NCI-H82 treated with DMSO at 0.1 percent for 48 hours (cell line): ENCODE measurements around the gene RPIA.
"Not testable (repeated sequence)": the region's sequence is repeated elsewhere in the genome, so short reads cannot be mapped to it uniquely, and the experiment has no call there.

Experiments used
- DNase-seq: peaks from one replicate; lab custom pipeline; 2025; ENCODE audit not compliant: unreplicated experiment; lab: John Stamatoyannopoulos, UW

Gene RPIA

DNA sequence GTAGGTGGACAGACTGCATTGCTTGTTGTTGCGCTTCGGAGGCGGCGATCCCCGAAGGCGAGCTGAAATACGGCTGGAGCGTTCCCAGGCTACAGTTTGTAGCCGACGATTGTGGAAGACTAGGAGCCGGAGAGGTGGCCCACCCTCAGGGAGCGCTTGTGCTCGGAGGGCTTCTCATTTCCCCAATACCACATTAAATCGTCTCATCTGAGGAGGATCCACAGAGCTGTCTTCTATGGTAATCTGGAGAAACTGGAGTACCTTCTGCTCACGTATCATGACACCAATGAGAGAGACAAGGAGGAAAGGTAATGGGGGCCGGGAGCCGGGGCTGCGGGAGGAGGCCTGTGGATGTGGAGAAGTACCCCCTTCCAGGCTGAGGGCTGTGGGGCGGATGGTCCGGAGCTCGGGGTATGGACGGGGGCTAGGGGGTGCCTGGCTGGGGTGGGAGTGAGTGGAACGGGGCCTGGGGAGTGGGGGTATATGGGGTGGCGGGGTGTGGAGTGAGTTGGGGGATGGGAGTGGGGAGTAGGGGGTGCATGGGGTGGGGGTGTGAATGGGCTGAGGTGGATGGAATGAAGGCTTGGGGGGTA is 74.5 kb downstream of the RPIA start:
- DNase-seq = not testable (repeated sequence)

DNA sequence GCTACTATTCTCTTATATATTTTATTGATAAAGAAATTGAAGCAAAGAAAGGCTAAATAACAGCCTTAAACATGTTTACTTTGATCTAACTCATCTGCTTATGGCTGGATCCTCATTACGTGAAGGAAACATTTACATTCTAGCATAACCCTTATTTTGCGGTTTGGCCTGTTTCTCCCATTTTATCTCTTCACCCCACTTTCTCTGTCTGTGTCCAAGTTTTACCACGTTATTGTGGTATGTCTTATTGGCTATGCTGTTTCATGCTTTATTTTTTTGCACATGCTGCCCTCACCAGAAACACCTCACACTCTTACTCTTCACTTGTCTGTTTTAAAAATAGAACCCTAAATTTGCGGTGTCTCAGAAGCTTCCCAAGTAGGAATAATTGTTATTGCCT is 78.5 kb downstream of the RPIA start:
- DNase-seq = no peak

DNA sequence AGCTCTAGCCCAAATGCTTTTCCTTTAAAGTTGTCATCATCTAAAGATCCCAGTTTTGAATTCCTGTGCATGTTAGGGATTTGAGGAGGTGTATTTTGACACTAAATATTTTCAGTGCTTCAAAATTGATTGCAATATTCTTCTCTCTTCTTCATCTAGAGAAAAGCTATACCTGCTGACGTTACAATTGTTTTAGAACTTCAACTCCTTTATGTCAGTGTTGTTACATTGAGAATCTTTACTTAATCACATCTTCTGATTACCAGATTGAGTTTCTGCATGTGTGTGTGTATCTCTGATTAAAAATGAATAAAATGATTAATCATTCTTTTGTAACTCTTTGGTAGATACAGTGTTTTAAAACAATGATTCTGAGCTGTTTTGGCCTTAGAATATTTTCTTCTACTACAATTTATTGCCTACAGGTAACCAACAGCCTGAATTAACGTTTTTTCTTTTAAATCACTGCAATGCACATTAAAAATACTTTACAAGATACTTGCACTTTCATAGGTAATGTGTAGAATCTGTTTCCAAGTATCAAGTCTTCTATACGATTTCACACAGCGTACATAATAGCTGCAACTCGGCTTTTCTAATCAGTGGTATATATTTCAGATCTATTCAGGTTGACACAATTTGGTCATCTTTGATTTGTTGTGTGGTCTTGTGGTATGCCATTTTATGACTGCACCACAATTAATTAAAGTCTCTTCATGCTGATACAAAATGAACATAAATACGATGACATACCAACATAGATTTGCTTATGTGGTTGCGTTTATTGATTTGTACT is 82.0 kb downstream of the RPIA start:
- DNase-seq = not testable (repeated sequence)

DNA sequence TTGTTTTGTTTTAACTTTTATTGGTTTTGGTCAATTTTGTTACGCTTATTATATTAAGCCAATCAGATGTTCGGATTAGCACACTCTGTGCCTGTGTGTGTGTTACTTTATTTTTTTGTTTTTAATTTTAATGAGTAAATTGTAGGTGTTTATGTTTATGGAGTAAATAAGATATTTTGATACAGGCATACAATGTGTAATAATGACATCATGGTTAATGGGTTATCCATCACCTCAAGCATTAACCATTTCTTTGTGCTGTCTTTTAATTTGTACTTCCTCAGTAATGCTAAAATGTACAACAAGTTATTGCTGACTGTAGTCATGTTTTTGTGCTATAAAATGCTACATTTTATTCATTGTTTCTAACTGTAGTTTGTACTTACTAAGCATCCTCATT is 97.7 kb downstream of the RPIA start:
- DNase-seq = not testable (repeated sequence)

DNA sequence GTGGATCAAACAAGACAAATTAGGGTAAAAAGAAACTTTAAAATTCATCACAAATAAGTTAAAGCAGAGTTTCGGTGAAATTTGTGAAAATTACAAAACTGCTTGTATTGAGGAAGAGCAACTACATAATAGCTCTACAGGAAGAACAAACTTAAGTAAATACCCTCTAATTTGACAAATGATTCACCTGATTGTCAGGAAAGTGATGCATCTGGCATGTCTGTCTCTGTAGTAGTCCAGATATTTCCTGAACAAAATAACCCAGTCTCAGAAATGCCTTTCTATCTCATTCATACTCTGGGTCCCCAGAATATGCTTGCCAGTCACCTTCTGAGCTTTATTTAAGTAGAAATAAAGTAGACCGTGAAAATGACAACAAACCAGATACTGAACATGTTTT is 104.5 kb downstream of the RPIA start:
- not testable (repeated sequence) for DNase-seq

DNA sequence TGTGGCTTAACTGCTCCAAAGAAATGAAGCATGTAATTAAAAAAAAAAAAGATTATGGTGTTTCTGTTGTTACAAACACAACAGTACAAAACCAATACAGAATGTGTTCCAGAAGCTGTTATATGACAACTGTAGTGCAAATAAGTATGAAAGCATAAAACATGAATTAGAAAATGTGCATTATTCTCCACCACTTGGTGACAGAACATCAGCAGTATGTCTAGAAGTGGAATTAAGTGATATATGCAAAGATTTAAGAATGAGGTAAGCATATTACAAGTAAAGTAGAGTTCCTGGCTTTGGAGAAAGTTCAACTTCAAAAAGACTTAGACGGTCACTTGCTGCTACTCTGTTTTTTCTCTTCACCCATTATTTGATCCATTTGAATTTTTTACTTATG is 105.0 kb downstream of the RPIA start:
- not testable (repeated sequence) for DNase-seq

DNA sequence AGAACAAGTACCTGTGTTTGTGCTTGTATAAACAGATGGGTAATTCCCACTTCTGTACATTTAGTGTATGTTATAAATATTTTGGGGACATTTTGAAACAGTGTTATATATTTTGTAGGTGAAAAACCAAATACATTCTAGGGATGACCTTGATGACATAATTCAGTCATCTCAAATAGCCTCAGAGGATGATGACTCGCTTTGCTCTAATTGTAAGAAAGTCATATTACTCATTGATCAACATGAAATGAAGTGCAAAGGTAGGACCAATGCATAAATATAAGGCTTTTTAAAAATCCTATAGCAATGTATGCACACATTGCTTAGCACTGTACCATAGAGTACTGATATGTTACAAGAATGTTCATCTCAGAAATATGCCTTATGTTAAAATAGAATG is 105.7 kb downstream of the RPIA start:
- DNase-seq = not testable (repeated sequence)
